Ishikawa (cell line): ENCODE measurements around the gene CCSAP.

Experiments
- CEBPB ChIP-seq: IDR thresholded peaks from 2 replicates; pipeline ENCODE4 v1.6.1; 2012
- CREB1 ChIP-seq: IDR thresholded peaks from 2 replicates; pipeline ENCODE4 v1.6.1; 2012; ENCODE audit warnings: low read depth
- EGR1 ChIP-seq: IDR thresholded peaks from 2 replicates; pipeline ENCODE4 v1.6.1; 2012
- EP300 ChIP-seq: IDR thresholded peaks from 2 replicates; pipeline ENCODE4 v1.6.1; 2012; ENCODE audit warnings: borderline replicate concordance
- FOXM1 ChIP-seq: IDR thresholded peaks from 2 replicates; pipeline ENCODE4 v1.6.1; 2012; ENCODE audit warnings: low read depth, borderline replicate concordance
- NFIC ChIP-seq: IDR thresholded peaks from 2 replicates; pipeline ENCODE4 v1.6.1; 2012
- RAD21 ChIP-seq: IDR thresholded peaks from 2 replicates; pipeline ENCODE4 v1.6.1; 2012; ENCODE audit warnings: low read depth
- TAF1 ChIP-seq: IDR thresholded peaks from 2 replicates; pipeline ENCODE4 v1.6.1; 2012; ENCODE audit warnings: low read depth, mild to moderate bottlenecking
- TCF12 ChIP-seq: IDR thresholded peaks from 2 replicates; pipeline ENCODE4 v1.6.1; 2012; ENCODE audit warnings: low read depth
- TEAD4 ChIP-seq: IDR thresholded peaks from 2 replicates; pipeline ENCODE4 v1.6.1; 2012
- YY1 ChIP-seq: IDR thresholded peaks from 2 replicates; pipeline ENCODE4 v1.6.1; 2012; ENCODE audit warnings: low read depth
- ZBTB7A ChIP-seq: IDR thresholded peaks from 2 replicates; pipeline ENCODE4 v1.6.1; 2012; ENCODE audit warnings: low read depth
- TF ChIP-seq, protein P1 (sequence below): IDR thresholded peaks from 2 replicates; pipeline ENCODE4 v1.6.1; 2012
- TF ChIP-seq, protein P2 (sequence below): IDR thresholded peaks from 2 replicates; pipeline ENCODE4 v1.6.1; 2012; ENCODE audit warnings: low read depth, mild to moderate bottlenecking
- TF ChIP-seq, protein P3 (sequence below): IDR thresholded peaks from 2 replicates; pipeline ENCODE4 v1.6.1; 2012

CCSAP gene

DNA sequence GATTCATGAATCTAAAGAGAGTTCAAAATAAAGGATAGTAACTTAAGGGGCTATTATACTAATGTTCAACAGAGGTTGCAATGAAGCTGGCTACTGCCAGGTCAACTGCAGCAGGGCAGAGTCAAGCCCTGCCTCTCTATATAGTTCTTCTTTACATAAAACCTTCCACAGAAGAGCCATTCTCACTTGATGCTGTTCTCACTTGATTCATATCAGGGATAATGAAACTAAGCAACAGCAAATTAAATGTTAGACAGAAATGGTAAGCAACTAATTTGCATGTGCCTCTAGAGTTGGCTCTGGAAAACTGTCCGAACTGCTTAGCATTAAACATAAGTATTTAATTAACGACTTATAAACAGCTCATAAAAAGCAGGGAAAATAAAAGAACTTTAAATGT is 17.4 kb downstream of the CCSAP start:
- TF ChIP-seq, protein P1, sequence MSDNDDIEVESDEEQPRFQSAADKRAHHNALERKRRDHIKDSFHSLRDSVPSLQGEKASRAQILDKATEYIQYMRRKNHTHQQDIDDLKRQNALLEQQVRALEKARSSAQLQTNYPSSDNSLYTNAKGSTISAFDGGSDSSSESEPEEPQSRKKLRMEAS = no peak
- TF ChIP-seq CREB1 (no peak), EGR1 (no peak), YY1 (no peak), TAF1 (no peak), NFIC (no peak), EP300 (no peak), TEAD4 (no peak), ZBTB7A (no peak), TCF12 (no peak)
- TF ChIP-seq, protein P2, sequence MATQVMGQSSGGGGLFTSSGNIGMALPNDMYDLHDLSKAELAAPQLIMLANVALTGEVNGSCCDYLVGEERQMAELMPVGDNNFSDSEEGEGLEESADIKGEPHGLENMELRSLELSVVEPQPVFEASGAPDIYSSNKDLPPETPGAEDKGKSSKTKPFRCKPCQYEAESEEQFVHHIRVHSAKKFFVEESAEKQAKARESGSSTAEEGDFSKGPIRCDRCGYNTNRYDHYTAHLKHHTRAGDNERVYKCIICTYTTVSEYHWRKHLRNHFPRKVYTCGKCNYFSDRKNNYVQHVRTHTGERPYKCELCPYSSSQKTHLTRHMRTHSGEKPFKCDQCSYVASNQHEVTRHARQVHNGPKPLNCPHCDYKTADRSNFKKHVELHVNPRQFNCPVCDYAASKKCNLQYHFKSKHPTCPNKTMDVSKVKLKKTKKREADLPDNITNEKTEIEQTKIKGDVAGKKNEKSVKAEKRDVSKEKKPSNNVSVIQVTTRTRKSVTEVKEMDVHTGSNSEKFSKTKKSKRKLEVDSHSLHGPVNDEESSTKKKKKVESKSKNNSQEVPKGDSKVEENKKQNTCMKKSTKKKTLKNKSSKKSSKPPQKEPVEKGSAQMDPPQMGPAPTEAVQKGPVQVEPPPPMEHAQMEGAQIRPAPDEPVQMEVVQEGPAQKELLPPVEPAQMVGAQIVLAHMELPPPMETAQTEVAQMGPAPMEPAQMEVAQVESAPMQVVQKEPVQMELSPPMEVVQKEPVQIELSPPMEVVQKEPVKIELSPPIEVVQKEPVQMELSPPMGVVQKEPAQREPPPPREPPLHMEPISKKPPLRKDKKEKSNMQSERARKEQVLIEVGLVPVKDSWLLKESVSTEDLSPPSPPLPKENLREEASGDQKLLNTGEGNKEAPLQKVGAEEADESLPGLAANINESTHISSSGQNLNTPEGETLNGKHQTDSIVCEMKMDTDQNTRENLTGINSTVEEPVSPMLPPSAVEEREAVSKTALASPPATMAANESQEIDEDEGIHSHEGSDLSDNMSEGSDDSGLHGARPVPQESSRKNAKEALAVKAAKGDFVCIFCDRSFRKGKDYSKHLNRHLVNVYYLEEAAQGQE = no peak
- TF ChIP-seq, protein P3, sequence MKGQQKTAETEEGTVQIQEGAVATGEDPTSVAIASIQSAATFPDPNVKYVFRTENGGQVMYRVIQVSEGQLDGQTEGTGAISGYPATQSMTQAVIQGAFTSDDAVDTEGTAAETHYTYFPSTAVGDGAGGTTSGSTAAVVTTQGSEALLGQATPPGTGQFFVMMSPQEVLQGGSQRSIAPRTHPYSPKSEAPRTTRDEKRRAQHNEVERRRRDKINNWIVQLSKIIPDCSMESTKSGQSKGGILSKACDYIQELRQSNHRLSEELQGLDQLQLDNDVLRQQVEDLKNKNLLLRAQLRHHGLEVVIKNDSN = no peak

DNA sequence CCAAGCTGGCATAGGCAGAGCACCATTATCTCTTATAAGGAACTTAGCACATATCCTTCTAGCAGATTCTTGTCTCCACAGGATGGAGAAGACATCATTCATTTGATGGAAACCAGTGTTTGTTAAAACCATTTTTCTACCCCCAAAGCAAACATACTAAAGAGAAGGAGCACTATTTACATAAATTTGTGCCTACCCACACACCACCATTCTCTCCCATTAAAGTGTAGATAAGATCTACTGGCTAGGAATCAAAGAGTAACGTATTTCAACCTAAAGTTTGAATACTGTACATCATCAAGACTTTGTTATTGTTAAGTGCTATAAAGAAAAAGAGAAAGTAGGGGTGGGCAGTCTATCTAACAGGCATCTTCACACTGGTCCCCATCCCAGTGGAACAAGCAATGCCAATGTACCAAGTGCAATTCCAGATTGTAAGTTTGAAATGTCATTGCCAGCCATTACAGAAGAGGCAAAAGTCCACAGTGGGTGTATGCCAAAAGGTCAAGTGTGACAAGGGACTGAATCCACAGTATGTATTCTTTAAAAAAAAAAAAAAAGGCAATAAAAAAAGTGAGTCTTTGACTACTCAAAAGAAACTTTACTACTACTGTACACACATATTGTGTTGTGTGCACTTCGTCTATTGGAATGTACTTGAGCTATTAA is 18.8 kb downstream of the CCSAP start:
- no peak for TF ChIP-seq FOXM1
- TF ChIP-seq TEAD4 = no peak
- TF ChIP-seq, protein P2 = no peak
- no peak for TF ChIP-seq EP300
- no peak for TF ChIP-seq EGR1
- TF ChIP-seq, protein P3 = no peak
- TF ChIP-seq, protein P1 = no peak
- no peak for TF ChIP-seq YY1
- no peak for TF ChIP-seq TAF1
- TF ChIP-seq CEBPB = no peak
- TF ChIP-seq ZBTB7A = no peak
- no peak for TF ChIP-seq CREB1
- no peak for TF ChIP-seq TCF12
- no peak for TF ChIP-seq NFIC
- no peak for TF ChIP-seq RAD21

DNA sequence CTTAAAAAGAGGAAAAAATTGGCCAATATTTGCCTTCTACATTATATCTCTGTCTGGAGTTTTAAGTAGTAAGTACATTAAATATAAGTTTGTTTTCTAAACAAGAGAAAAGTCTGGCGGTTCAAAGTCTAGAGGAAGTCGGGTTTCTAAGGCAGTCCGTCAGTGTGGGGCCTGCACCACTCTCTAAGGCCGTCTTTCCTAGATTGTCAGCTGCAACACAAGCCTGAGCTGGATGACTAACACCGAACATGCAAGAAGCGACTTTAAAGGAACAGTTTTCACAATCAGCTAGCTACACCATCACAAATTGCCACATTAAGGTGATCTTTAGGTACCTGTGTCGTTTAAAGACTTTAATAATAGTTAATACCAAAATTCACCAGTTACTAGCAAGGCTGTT is 19.6 kb downstream of the CCSAP start:
- TF ChIP-seq ZBTB7A (no peak), EP300 (no peak), TEAD4 (no peak), CREB1 (no peak), EGR1 (no peak), TAF1 (no peak), NFIC (no peak), RAD21 (no peak), CEBPB (no peak), FOXM1 (no peak), TCF12 (no peak), YY1 (no peak)
- TF ChIP-seq, protein P3 = no peak
- TF ChIP-seq, protein P1 = no peak
- TF ChIP-seq, protein P2 = no peak

DNA sequence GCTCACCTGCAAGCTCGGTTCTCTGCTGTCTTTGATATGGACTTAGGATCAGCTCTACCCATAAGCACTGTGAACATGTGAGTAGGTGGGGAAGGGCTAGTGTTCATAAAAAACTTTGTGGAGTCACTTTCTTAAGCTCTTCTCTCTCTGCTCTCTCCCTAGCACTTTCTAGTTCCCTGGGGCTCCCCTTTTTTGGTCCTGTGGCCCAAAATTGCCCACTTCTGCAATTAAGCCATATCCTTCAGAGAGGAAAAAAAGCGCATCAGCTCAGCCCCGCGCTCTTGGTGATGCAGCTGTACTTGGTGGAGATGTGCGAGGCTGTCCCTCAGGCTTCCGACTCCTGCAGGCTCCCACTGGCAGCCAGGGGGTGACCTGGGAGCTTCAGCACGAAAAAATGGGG is 23.4 kb downstream of the CCSAP start:
- TF ChIP-seq TAF1 = no peak
- no peak for TF ChIP-seq ZBTB7A
- TF ChIP-seq EGR1 = no peak
- TF ChIP-seq, protein P2 = no peak
